ENCODE data around the gene ATP6V0E1. TPM values are rescaled to one million over a fixed set of nuclear protein-coding genes. Genes with fewer than 3 reads are reported as not detected.
"Not testable (repeated sequence)": the region's sequence is repeated elsewhere in the genome, so short reads cannot be mapped to it uniquely, and the experiment has no call there.

The ATP6V0E1 gene
- total RNA-seq, 2 experiments from 2014 or later, result 163 to 166 TPM

DNA sequence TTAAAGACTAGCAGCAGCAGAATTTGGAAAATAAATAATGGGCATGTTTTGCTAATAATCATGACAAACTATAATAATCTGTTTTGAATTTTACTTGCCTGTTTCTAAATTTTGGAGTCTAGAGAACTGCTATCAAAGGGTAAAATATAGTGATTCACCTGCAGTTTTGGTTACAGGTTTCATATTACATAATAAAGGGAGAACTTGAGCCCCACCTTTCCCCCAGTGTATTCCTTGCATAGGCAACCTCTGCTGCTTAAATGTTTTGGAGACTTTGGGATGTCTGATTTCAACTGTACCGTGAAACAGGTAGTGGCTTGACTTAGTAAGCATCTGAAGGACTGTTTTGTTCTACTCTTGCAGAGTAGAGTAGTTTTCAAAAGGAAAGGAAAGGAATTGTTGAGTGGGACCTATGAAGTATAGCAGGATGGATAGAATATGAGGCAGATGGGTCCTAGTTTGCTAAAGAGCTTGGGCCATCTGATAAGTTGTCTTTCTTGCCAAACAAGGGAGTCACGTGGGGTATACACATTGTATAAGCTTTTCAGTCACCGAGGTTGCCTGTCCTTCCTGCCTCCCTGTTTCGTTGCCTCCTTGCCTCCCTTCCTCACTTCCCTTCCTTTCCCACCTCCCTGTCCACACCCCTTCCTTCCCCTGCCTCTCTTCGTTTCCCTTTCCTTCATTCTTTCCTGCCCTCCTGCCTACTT, 91.7 kb downstream of the ATP6V0E1 start:
- ChIA-PET POLR2A (no interaction called here), CTCF (interaction anchor here (0.6 kb wide), 1 partner anchor 1743 kb away, joined by 3 read pairs; no protein-coding TSS in a partner anchor)
- H3K36me3 Mint-ChIP-seq (ENCODE audit: low read depth), result no peaks in the 10 kb centered on the region
- no peak overlapping the region for H3K4me3 Mint-ChIP-seq
- H3K27me3 Mint-ChIP-seq, result no peaks in the 10 kb centered on the region
- H3K4me1 Mint-ChIP-seq, result no peaks in the 10 kb centered on the region
- H3K27ac Mint-ChIP-seq, result no peak overlapping the region
- DNase-seq, result no peak
- H3K9me3 Mint-ChIP-seq, result no peaks in the 10 kb centered on the region

DNA sequence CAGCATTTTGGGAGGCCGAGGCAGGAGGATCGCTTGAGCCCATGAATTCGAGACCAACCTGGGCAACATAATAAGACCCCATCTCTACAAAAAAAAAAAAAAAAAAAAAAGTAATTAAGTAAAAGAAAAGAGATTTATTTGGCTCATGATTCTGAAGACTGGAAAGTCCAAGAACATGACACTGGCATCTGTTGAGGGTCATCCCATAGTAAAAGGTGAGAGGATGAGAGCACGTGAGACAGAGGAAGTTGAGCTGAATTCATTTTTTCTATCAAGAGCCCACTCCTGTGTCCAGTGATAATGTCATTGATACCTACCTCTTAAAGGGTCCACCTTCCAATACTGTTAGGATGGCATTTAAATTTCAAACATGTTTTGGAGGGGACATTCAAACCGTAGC, 92.4 kb downstream of the ATP6V0E1 start:
- Mint-ChIP-seq H3K27ac (no peak overlapping the region), H3K4me3 (no peak overlapping the region), H3K36me3 (ENCODE audit: low read depth) (peaks cover 4% of the 10 kb centered on the region), H3K4me1 (no peaks in the 10 kb centered on the region), H3K9me3 (no peaks in the 10 kb centered on the region), H3K27me3 (no peaks in the 10 kb centered on the region)
- no peak for DNase-seq
- ChIA-PET POLR2A (no interaction called here), CTCF (interaction anchor here (0.6 kb wide), 1 partner anchor 1743 kb away, joined by 3 read pairs; no protein-coding TSS in a partner anchor)

DNA sequence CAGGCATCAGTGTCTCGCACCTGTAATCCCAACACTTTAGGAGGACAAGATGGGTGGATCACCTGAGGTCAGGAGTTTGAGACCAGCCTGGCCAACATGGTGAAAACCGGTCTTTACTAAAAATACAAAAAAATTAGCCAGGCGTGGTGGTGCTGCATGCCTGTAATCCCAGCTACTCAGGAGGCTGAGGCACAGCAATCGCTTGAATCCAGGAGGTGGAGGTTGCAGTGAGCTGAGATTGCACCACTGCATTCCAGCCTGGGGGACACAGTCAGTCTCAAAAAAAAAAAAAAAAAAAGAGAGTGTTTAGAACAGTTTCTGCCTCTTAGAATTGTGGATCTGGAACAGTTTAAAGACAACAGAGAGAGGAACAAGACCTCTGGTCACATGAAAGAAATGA, 92.9 kb downstream of the ATP6V0E1 start:
- DNase-seq; H3K36me3 Mint-ChIP-seq (ENCODE audit: low read depth); POLR2A ChIA-PET; H3K27me3 Mint-ChIP-seq; H3K9me3 Mint-ChIP-seq; H3K4me1 Mint-ChIP-seq; H3K27ac Mint-ChIP-seq; H3K4me3 Mint-ChIP-seq; CTCF ChIA-PET: not testable (repeated sequence)

DNA sequence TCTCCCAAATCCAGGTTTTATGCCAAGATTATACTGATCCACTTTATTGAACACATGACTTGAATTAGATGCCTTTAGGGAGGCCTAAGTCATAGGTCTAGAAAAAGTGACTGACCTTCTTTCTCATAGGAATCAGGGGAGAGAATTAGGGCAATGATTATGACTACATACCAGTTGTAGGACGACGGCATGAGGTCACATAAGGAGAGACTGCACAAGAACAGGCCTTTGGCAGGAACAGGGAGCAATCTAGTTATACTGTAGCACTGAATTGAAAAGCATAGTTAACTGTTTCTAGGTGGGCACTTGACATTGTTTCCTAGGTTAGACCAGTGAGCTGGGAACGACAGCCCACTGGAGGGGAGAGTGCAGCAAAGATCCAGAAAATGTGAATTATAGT, 95.3 kb downstream of the ATP6V0E1 start:
- no peaks in the 10 kb centered on the region for H3K9me3 Mint-ChIP-seq
- ChIA-PET POLR2A (no interaction called here), CTCF (no interaction called here)
- H3K4me1 Mint-ChIP-seq, result no peaks in the 10 kb centered on the region
- H3K4me3 Mint-ChIP-seq, result no peak overlapping the region
- no peak overlapping the region for H3K27ac Mint-ChIP-seq
- H3K27me3 Mint-ChIP-seq, result no peaks in the 10 kb centered on the region
- peaks cover 15% of the 10 kb centered on the region for H3K36me3 Mint-ChIP-seq (ENCODE audit: low read depth)
- DNase-seq, result no peak

Other genes starting within 250 kb of the ATP6V0E1 start
- 10 to 100 TPM; 17.0 to 18.8 TPM for gene DUSP1, start 212.6 kb upstream of the ATP6V0E1 start, total RNA-seq
- gene ERGIC1, start 149.5 kb upstream of the ATP6V0E1 start, total RNA-seq, result 10 to 100 TPM; 36.1 to 37.2 TPM
- 10 to 100 TPM; 36.2 to 38.7 TPM for gene RPL26L1, start 24.3 kb upstream of the ATP6V0E1 start, total RNA-seq
- gene CREBRF, start 72.6 kb downstream of the ATP6V0E1 start, total RNA-seq, result 10 to 100 TPM; 24.2 to 25.4 TPM
- 10 to 100 TPM; 13.2 to 13.3 TPM for gene BNIP1, start 160.8 kb downstream of the ATP6V0E1 start, total RNA-seq